Measurements from ENCODE around the gene PCDHA11.

PCDHA11 gene

DNA sequence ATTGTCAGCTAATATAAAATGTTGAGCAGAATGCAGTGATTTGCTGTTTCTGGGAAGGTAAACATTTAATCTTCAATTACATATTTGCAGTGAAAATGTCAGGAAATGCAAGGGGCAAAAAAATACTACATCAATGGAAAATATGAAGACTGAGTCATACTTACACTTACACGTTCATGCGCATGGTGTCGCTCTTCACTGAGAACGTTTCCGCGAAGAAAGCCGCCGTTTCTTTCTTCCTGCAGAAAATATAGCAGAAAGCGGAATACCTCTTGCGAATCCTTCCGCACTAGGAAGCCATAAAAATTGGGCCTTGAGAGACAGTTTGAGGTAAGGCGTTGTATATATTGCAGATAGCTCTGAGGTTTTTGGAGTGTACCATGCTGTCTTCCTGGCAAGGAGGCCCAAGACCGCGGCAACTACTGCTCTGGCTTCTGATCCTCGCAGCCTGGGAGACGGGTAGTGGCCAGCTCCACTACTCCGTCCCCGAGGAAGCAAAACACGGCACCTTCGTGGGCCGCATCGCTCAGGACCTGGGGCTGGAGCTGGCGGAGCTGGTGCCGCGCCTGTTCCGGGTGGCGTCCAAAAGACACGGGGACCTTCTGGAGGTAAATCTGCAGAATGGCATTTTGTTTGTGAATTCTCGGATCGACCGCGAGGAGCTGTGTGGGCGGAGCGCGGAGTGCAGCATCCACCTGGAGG lies 13.3 kb downstream of the PCDHA11 start, which contains the start of gene PCDHA13:
PCDHA13 (plus strand) TSS at position 236 of the 702 bp plus-strand sequence; CDS start at position 381, 145 bp downstream.
- no peak within 1 kb of the TSS for H3K9ac ChIP-seq (ENCODE audit: low read length)
- no peaks in the 10 kb centered on the region for H3K9me3 ChIP-seq (ENCODE audit: insufficient read depth, low read length)
- no peak within 1 kb of the TSS for H3K4me2 ChIP-seq (ENCODE audit: low read length)
- H3K27me3 ChIP-seq (ENCODE audit: low read depth, low read length): no peaks in the 10 kb centered on the region
- H3K36me3 ChIP-seq (replicated peaks; ENCODE audit: low read depth, low read length): no peaks in the 10 kb centered on the region
- no peak within 1 kb of the TSS for H3K4me3 ChIP-seq (ENCODE audit: low read length)
- no peak within 1 kb of the TSS for H3K27ac ChIP-seq (ENCODE audit: low read length)
- no peak within 1 kb of the TSS for H2AFZ ChIP-seq (ENCODE audit: low read depth, low read length)
- TF ChIP-seq, protein P1, sequence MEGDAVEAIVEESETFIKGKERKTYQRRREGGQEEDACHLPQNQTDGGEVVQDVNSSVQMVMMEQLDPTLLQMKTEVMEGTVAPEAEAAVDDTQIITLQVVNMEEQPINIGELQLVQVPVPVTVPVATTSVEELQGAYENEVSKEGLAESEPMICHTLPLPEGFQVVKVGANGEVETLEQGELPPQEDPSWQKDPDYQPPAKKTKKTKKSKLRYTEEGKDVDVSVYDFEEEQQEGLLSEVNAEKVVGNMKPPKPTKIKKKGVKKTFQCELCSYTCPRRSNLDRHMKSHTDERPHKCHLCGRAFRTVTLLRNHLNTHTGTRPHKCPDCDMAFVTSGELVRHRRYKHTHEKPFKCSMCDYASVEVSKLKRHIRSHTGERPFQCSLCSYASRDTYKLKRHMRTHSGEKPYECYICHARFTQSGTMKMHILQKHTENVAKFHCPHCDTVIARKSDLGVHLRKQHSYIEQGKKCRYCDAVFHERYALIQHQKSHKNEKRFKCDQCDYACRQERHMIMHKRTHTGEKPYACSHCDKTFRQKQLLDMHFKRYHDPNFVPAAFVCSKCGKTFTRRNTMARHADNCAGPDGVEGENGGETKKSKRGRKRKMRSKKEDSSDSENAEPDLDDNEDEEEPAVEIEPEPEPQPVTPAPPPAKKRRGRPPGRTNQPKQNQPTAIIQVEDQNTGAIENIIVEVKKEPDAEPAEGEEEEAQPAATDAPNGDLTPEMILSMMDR (IDR thresholded peaks at IDR 0.05; ENCODE audit: low read depth, low read length): no peak
- no peak for TF ChIP-seq EZH2phosphoT487 (IDR thresholded peaks at IDR 0.05; ENCODE audit: low read depth)
- no peaks in the 10 kb centered on the region for H3K4me1 ChIP-seq (ENCODE audit: low read length)
- no peaks in the 10 kb centered on the region for H4K20me1 ChIP-seq (ENCODE audit: insufficient read depth, low read length)
- H3K79me2 ChIP-seq (ENCODE audit: low read length): no peaks in the 10 kb centered on the region

DNA sequence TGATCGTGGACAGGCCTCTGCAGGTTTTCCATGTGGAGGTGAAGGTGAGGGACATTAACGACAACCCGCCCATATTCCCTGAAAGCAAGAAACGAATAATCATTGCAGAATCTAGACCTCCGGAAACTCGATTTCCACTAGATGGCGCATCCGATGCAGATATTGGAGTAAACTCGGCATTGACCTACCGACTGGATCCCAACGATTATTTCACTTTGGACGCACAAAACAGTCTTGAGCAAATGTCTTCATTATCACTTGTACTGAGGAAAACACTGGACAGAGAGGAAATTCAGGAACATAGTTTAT lies 13.8 kb downstream of the PCDHA11 start:
- Histone ChIP-seq H3K4me2 (ENCODE audit: low read length) (no peak overlapping the region), H3K27ac (ENCODE audit: low read length) (no peak overlapping the region), H3K4me1 (ENCODE audit: low read length) (no peaks in the 10 kb centered on the region), H3K79me2 (ENCODE audit: low read length) (no peaks in the 10 kb centered on the region), H2AFZ (ENCODE audit: low read depth, low read length) (no peak overlapping the region), H3K9ac (ENCODE audit: low read length) (no peak overlapping the region), H3K36me3 (replicated peaks; ENCODE audit: low read depth, low read length) (no peaks in the 10 kb centered on the region), H3K27me3 (ENCODE audit: low read depth, low read length) (no peaks in the 10 kb centered on the region), H3K4me3 (ENCODE audit: low read length) (no peak overlapping the region), H4K20me1 (ENCODE audit: insufficient read depth, low read length) (no peaks in the 10 kb centered on the region), H3K9me3 (ENCODE audit: insufficient read depth, low read length) (no peaks in the 10 kb centered on the region)
- no peak for TF ChIP-seq EZH2phosphoT487 (IDR thresholded peaks at IDR 0.05; ENCODE audit: low read depth)
- TF ChIP-seq, protein P1 (IDR thresholded peaks at IDR 0.05; ENCODE audit: low read depth, low read length): no peak

DNA sequence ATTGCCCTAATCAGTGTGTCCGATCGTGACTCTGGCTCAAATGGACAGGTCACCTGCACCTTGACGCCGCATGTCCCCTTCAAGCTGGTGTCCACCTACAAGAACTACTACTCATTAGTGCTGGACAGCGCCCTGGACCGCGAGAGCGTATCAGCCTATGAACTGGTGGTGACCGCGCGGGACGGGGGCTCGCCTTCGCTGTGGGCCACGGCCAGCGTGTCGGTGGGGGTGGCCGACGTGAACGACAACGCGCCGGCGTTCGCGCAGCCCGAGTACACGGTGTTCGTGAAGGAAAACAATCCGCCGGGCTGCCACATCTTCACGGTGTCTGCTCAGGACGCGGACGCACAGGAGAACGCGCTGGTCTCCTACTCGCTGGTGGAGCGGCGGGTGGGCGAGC lies 14.6 kb downstream of the PCDHA11 start:
- H3K4me1 ChIP-seq (ENCODE audit: low read length): no peaks in the 10 kb centered on the region

DNA sequence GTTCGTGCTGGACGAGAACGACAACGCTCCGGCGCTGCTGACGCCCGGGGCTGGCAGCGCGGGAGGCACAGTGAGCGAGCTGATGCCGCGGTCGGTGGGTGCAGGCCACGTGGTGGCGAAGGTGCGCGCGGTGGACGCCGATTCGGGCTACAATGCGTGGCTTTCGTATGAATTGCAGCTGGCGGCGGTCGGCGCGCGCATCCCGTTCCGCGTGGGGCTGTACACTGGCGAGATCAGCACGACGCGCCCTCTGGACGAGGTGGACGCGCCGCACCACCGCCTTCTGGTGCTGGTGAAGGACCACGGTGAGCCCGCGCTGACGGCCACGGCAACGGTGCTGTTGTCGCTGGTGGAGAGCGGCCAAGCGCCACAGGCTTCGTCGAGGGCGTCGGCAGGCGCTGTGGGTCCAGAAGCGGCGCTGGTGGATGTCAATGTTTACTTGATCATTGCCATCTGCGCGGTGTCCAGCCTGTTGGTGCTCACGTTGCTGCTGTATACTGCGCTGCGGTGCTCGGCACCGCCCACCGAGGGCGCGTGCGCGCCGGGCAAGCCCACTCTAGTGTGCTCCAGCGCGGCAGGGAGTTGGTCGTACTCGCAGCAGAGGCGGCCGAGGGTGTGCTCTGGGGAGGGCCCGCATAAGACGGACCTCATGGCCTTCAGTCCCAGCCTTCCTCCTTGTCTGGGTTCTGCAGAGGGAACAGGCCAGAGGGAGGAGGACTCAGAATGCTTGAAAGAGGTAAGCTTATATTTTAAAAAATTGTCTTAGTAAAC lies 15.4 kb downstream of the PCDHA11 start:
- H3K4me2 ChIP-seq (ENCODE audit: low read length): no peak overlapping the region
- no peak overlapping the region for H3K4me3 ChIP-seq (ENCODE audit: low read length)
- no peak for TF ChIP-seq EZH2phosphoT487 (IDR thresholded peaks at IDR 0.05; ENCODE audit: low read depth)
- TF ChIP-seq, protein P1 (IDR thresholded peaks at IDR 0.05; ENCODE audit: low read depth, low read length): no peak
- no peaks in the 10 kb centered on the region for H4K20me1 ChIP-seq (ENCODE audit: insufficient read depth, low read length)
- H3K27ac ChIP-seq (ENCODE audit: low read length): no peak overlapping the region
- no peak overlapping the region for H3K9ac ChIP-seq (ENCODE audit: low read length)
- H3K4me1 ChIP-seq (ENCODE audit: low read length): no peaks in the 10 kb centered on the region
- H3K79me2 ChIP-seq (ENCODE audit: low read length): no peaks in the 10 kb centered on the region
- no peaks in the 10 kb centered on the region for H3K9me3 ChIP-seq (ENCODE audit: insufficient read depth, low read length)
- H2AFZ ChIP-seq (ENCODE audit: low read depth, low read length): no peak overlapping the region
- no peaks in the 10 kb centered on the region for H3K36me3 ChIP-seq (replicated peaks; ENCODE audit: low read depth, low read length)
- no peaks in the 10 kb centered on the region for H3K27me3 ChIP-seq (ENCODE audit: low read depth, low read length)

More for the DNA sequence above, 14.6 kb downstream of the PCDHA11 start:
- Histone ChIP-seq H3K4me3 (ENCODE audit: low read length) (no peak overlapping the region), H3K27ac (ENCODE audit: low read length) (no peak overlapping the region), H3K9me3 (ENCODE audit: insufficient read depth, low read length) (no peaks in the 10 kb centered on the region), H3K4me2 (ENCODE audit: low read length) (no peak overlapping the region), H3K36me3 (replicated peaks; ENCODE audit: low read depth, low read length) (no peaks in the 10 kb centered on the region), H4K20me1 (ENCODE audit: insufficient read depth, low read length) (no peaks in the 10 kb centered on the region), H3K27me3 (ENCODE audit: low read depth, low read length) (no peaks in the 10 kb centered on the region), H3K79me2 (ENCODE audit: low read length) (no peaks in the 10 kb centered on the region), H2AFZ (ENCODE audit: low read depth, low read length) (no peak overlapping the region), H3K9ac (ENCODE audit: low read length) (no peak overlapping the region)
- TF ChIP-seq EZH2phosphoT487 (IDR thresholded peaks at IDR 0.05; ENCODE audit: low read depth): no peak
- TF ChIP-seq, protein P1 (IDR thresholded peaks at IDR 0.05; ENCODE audit: low read depth, low read length): no peak

All from OCI-LY3 (cell line).